Endothelial cell of umbilical vein (primary cell): ENCODE data around the gene ITPKC. TPM values are rescaled to one million over a fixed set of nuclear protein-coding genes. Genes with fewer than 3 reads are reported as not detected.

ENCODE experiments used
- BruUV-seq: library from RNA; stranded (reverse); fragments of 400-500 nt; replicated peaks from 2 replicates; lab custom pipeline; 2021; lab: Mats Ljungman, UMichigan
- CTCF ChIA-PET: fragments of 300-600, 350-600 bp; sonication (Branson Sonifier 250); formaldehyde crosslinking; loops from one replicate; lab custom pipeline; 2021; ENCODE audit warnings: antibody characterized with exemption, inconsistent platforms; lab: Charles Lee
- POLR2A ChIA-PET: fragments of 300-600, 350-600 bp; sonication (Branson Sonifier 250); formaldehyde crosslinking; loops from one replicate; lab custom pipeline; 2021; ENCODE audit warnings: antibody characterized with exemption, inconsistent platforms; lab: Charles Lee
- DNase-seq: peaks from one replicate; pipeline ENCODE4 v3.0.0-alpha.2; 2011; ENCODE audit warnings: low read depth, low spot score
- FAIRE-seq: peaks from 2 replicates; lab custom pipeline; 2011; peaks lifted over from hg19 to GRCh38; lab: Jason Lieb, UNC
- H2AFZ ChIP-seq: 2 replicates; pipeline ENCODE4 v1.6.0; 2012; ENCODE audit warnings: low read depth, low read length, control low read depth, inconsistent platforms
- H3K27ac ChIP-seq: 2 replicates; pipeline ENCODE4 v1.5.1; 2011; ENCODE audit warnings: low read depth, mild to moderate bottlenecking, control low read depth, low read length, moderate library complexity; ENCODE audit not compliant: insufficient read depth
- H3K27me3 ChIP-seq, 2 experiments: 2 replicates each; pipeline versions ENCODE4 v1.6.0 to v1.6.1; 2011; ENCODE audit warnings: low read length in 2 of 2, mixed read lengths in 1 of 2; ENCODE audit not compliant: control insufficient read depth in 2 of 2, insufficient read depth in 2 of 2
- H3K36me3 ChIP-seq, 2 experiments: 2 replicates in 1 of 2; 3 replicates in 1 of 2; pipeline ENCODE4 v1.5.1; 2011; ENCODE audit warnings: low read length in 2 of 2, mild to moderate bottlenecking in 1 of 2, moderate library complexity in 1 of 2; ENCODE audit not compliant: control insufficient read depth in 2 of 2, insufficient read depth in 2 of 2; ENCODE audit errors: extremely low read depth in 1 of 2
- H3K4me1 ChIP-seq: 3 replicates; pipeline ENCODE4 v1.5.1; 2011; ENCODE audit warnings: mild to moderate bottlenecking, low read length; ENCODE audit not compliant: control insufficient read depth, insufficient read depth; ENCODE audit errors: extremely low read depth
- H3K4me2 ChIP-seq: 2 replicates; pipeline ENCODE4 v1.6.1; 2011; ENCODE audit warnings: low read length, control low read depth, mixed read lengths; ENCODE audit not compliant: insufficient read depth
- H3K4me3 ChIP-seq, 3 experiments: fragments of 200-600 bp in 1 of 3; sonication (generic), shearing (Covaris generic) in 1 of 3; replicated peaks in 1 of 3; 2 replicates each; pipeline ENCODE4 v1.5.1; 2011 to 2016; ENCODE audit warnings: control low read depth in 3 of 3, low read length in 3 of 3, mild to moderate bottlenecking in 2 of 3, inconsistent platforms in 1 of 3, low read depth in 1 of 3, moderate library complexity in 1 of 3; ENCODE audit not compliant: insufficient read depth in 1 of 3
- H3K79me2 ChIP-seq: 2 replicates; pipeline ENCODE4 v1.6.0; 2012; ENCODE audit warnings: low read length, inconsistent platforms; ENCODE audit not compliant: control insufficient read depth, insufficient read depth
- H3K9ac ChIP-seq: replicated peaks from 2 replicates; pipeline ENCODE3; 2011; ENCODE audit warnings: low read length, control low read depth; ENCODE audit not compliant: insufficient read depth; ENCODE audit errors: extremely low read depth
- H3K9me1 ChIP-seq: replicated peaks from 3 replicates; pipeline ENCODE4 v1.6.0; 2011; ENCODE audit warnings: mild to moderate bottlenecking, low read length; ENCODE audit not compliant: control insufficient read depth, insufficient read depth; ENCODE audit errors: extremely low read depth
- H3K9me3 ChIP-seq: replicated peaks from 2 replicates; pipeline ENCODE4 v1.5.1; 2012; ENCODE audit warnings: low read length, inconsistent platforms; ENCODE audit not compliant: control insufficient read depth, insufficient read depth
- H4K20me1 ChIP-seq: replicated peaks from 2 replicates; pipeline ENCODE3; 2011; ENCODE audit warnings: mild to moderate bottlenecking, low read length; ENCODE audit not compliant: control insufficient read depth, insufficient read depth; ENCODE audit errors: extremely low read depth
- FOS ChIP-seq: IDR thresholded peaks from 2 replicates; pipeline ENCODE4 v1.6.1; 2011; ENCODE audit warnings: mild to moderate bottlenecking, low read length, moderate library complexity, borderline replicate concordance; ENCODE audit not compliant: insufficient read depth
- MYC ChIP-seq: IDR thresholded peaks from one replicate; pipeline ENCODE4 v1.6.1; 2011; ENCODE audit warnings: mild to moderate bottlenecking, low read depth, low read length
- POLR2A ChIP-seq: IDR thresholded peaks from 2 replicates; pipeline ENCODE4 v1.6.1; 2012; ENCODE audit warnings: low read depth, mild to moderate bottlenecking, control low read depth, low read length
- POLR2AphosphoS5 ChIP-seq: IDR thresholded peaks from 2 replicates; pipeline ENCODE4 v1.6.1; 2012; ENCODE audit warnings: low read depth, mild to moderate bottlenecking, control low read depth, low read length, moderate library complexity; ENCODE audit not compliant: insufficient read depth
- dilution Hi-C: fragments of 300-500 bp; cut with MboI; formaldehyde crosslinking; loops from one replicate; pipeline ENCODE4 v1.15.0; 2019; ENCODE audit warnings: low sequenced_read_pairs; ENCODE audit not compliant: extremely low pct_ligation_motif_present
- intact Hi-C: fragments of 100-400 bp; cut with micrococcal nuclease; formaldehyde crosslinking; loops from one replicate; pipeline ENCODE4 v1.10.0; 2022
- polyA plus RNA-seq, 4 experiments: library from polyadenylated mRNA; depleted of rRNA in 3 of 4; stranded (reverse) in 3 of 4; unstranded in 1 of 4; fragments of >200 nt; gene quantifications; 2 replicates each; pipeline versions ENCODE4 v1.2.1 to v1.2.3, GENCODE V29; 2011 to 2012; ENCODE audit warnings: missing spikeins in 1 of 4
- total RNA-seq: library from RNA; stranded (reverse); gene quantifications from 2 replicates; pipeline ENCODE4 v1.2.3, GENCODE V29; 2021

ITPKC gene
- total and polyA plus RNA-seq, 2 donors (not counting 3 experiments of a cell fraction or from before 2014, with no cell fraction given) = 7.3 to 16.1 TPM

DNA sequence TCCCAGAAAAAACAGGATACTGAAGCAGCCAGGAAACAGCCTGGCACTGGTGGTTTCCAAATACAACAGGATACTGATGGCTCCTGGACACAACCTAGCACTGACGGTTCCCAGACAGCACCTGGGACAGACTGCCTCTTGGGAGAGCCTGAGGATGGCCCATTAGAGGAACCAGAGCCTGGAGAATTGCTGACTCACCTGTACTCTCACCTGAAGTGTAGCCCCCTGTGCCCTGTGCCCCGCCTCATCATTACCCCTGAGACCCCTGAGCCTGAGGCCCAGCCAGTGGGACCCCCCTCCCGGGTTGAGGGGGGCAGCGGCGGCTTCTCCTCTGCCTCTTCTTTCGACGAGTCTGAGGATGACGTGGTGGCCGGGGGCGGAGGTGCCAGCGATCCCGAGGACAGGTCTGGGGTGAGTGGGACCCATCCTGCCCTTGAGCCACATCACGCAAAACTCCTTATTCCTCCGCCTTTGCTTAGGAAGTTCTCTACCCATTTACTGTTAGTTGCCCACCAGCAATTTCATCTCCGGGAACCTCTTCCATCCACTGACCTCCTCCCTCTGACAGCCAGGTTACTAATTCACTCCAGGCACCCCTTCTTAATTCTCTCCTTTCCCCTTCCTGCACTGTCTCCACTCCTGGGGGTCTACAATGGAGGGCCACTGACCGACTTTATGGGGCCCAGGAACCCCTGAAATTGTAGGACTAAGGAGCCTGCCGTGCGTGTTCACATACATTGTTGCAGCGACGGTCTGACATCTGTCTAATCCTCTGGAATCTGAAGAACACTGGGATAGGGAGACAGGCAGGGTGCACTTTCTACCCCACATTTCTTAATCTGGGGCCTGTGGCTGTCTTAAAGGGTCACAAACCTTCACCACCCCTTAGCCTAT lies 1.2 kb downstream of the ITPKC start:
- no peak overlapping the region for H2AFZ ChIP-seq
- TF ChIP-seq FOS (no peak), POLR2A (peak; percentile 31), POLR2AphosphoS5 (peak; percentile 13)
- no peaks in the 10 kb centered on the region for H3K9me1 ChIP-seq
- peak overlapping the region; percentile 82 for H3K4me2 ChIP-seq
- dilution Hi-C loops (no loop called here), intact Hi-C loops (loop anchor here (1.0 to 2.0 kb wide), 3 partner anchors 32 to 81 kb away; partner anchors contain the start of genes ACTMAP, EGLN2 and RAB4B)
- peak overlapping the region; percentile 34 to 78 (median 53) for H3K4me3 ChIP-seq
- H3K9me3 ChIP-seq = no peaks in the 10 kb centered on the region
- ChIA-PET CTCF (interaction anchor here (1.3 to 2.2 kb wide), 4 partner anchors 55 to 89 kb away, joined by 3 to 13 read pairs (median 6); partner anchors contain the start of gene RAB4B), POLR2A (interaction anchor here (2.2 kb wide), 1 partner anchor 60 kb away, joined by 9 read pairs; the partner anchor contains the start of gene RAB4B)
- H3K9ac ChIP-seq = peak overlapping the region; percentile 81
- H3K27me3 ChIP-seq = no peaks in the 10 kb centered on the region
- H3K27ac ChIP-seq = peak overlapping the region; percentile 94
- H3K36me3 ChIP-seq = no peaks in the 10 kb centered on the region
- H4K20me1 ChIP-seq = no peaks in the 10 kb centered on the region
- no TSS peak for BruUV-seq
- DNase-seq (peak; percentile 18), FAIRE-seq (peak; percentile 86)
- peaks cover 62% of the 10 kb centered on the region for H3K4me1 ChIP-seq
- peaks cover 40% of the 10 kb centered on the region for H3K79me2 ChIP-seq

DNA sequence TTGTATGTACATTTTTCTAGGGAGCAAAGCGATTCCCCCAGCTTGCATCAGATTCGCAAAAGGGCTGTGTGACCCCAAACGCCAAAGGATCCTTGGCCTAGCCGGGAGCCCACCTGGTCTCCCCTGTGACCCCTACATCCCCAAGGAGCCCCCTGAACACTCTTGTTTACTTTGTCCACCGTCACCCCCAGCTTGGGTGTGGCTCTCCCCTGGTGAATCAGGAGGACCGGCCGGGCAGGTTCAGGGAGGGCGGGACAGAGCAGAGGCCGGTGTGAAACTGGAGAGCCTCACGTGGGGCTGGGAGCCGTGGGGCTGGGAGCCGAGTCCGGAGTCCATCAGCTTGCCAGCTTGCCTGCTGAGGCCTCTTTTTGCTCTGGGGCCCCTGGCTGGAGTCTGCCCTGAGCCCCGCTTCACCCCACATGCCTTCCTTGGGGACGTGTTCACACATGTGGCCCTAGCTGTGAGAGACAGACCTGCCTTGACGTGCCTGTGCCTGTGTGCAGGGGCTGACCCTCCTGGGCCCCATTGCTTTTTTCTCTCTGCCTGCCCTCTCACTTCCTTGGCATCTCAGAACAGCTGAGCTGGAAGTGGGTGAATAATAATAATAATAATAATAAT lies 2.0 kb downstream of the ITPKC start:
- peaks cover 62% of the 10 kb centered on the region for H3K4me1 ChIP-seq
- TF ChIP-seq POLR2AphosphoS5 = peak; percentile 50
- no peak for TF ChIP-seq MYC
- peaks cover 45% of the 10 kb centered on the region for H3K79me2 ChIP-seq
- no peaks in the 10 kb centered on the region for H3K27me3 ChIP-seq
- H3K9me1 ChIP-seq = no peaks in the 10 kb centered on the region
- H2AFZ ChIP-seq = no peak overlapping the region
- FAIRE-seq (no peak), DNase-seq (peak; percentile 49)
- H4K20me1 ChIP-seq = no peaks in the 10 kb centered on the region
- H3K9me3 ChIP-seq = no peaks in the 10 kb centered on the region
- peak overlapping the region; percentile 94 for H3K27ac ChIP-seq
- no TSS peak for BruUV-seq
- ChIA-PET CTCF (interaction anchor here (1.3 kb wide), 1 partner anchor 88 kb away, joined by 3 read pairs; no protein-coding TSS in a partner anchor), POLR2A (no interaction called here)
- H3K4me3 ChIP-seq = peak overlapping the region; percentile 34 to 78 (median 40)
- intact Hi-C loops (no loop called here), dilution Hi-C loops (no loop called here)
- peak overlapping the region; percentile 82 for H3K4me2 ChIP-seq
- H3K36me3 ChIP-seq = peaks cover 0 to under 1% of the 10 kb centered on the region in 2 experiments
- peak overlapping the region; percentile 81 for H3K9ac ChIP-seq
